IgD-negative memory B cell (primary cell): ENCODE measurements around the gene FBXO34. TPM values are rescaled to one million over a fixed set of nuclear protein-coding genes. Genes with fewer than 3 reads are reported as not detected.
"Not testable (repeated sequence)": the region's sequence is repeated elsewhere in the genome, so short reads cannot be mapped to it uniquely, and the experiment has no call there.

Experiments
- H3K27ac Mint-ChIP-seq, 3 donors: one replicate each; pipeline ENCODE4 v1.8.0; 2020 to 2022; ENCODE audit warnings: mild to moderate bottlenecking in 3 of 3, mixed read lengths in 3 of 3, moderate library complexity in 1 of 3
- H3K27me3 Mint-ChIP-seq: one replicate; pipeline ENCODE4 v1.8.0; 2021; ENCODE audit warnings: mixed read lengths
- H3K36me3 Mint-ChIP-seq: one replicate; pipeline ENCODE4 v1.8.0; 2020; ENCODE audit warnings: mild to moderate bottlenecking, mixed read lengths
- H3K4me1 Mint-ChIP-seq, 3 donors: one replicate each; pipeline ENCODE4 v1.8.0; 2020 to 2022; ENCODE audit warnings: mixed read lengths in 3 of 3, mild to moderate bottlenecking in 1 of 3
- H3K4me3 Mint-ChIP-seq, 4 donors: one replicate each; pipeline ENCODE4 v1.8.0; 2020 to 2022; ENCODE audit warnings: mild to moderate bottlenecking in 4 of 4, mixed read lengths in 4 of 4, moderate library complexity in 3 of 4
- H3K9me3 Mint-ChIP-seq, 3 donors: one replicate each; pipeline ENCODE4 v1.8.0; 2020 to 2021; ENCODE audit warnings: mixed read lengths in 3 of 3, mild to moderate bottlenecking in 1 of 3
- polyA plus RNA-seq: library from polyadenylated mRNA; unstranded; fragments of 300-500 nt; fragmentation: Illumina TruSeq; gene quantifications from one replicate; pipeline ENCODE4 v1.2.3, GENCODE V29; 2021

Gene FBXO34
- polyA plus RNA-seq, 1 donor from 2014 or later, result 23.7 TPM

- Mint-ChIP-seq H3K4me3 (no peak overlapping the region), H3K27me3 (no peaks in the 10 kb centered on the region), H3K27ac (no peak overlapping the region), H3K9me3 (no peaks in the 10 kb centered on the region), H3K4me1 (peaks cover 12 to 21% (median 17%) of the 10 kb centered on the region in 3 donors), H3K36me3 (peaks cover 2% of the 10 kb centered on the region)
Observed at GRCh38 chr14:55288439-55288838, 17.2 kb downstream of the FBXO34 start.

- Mint-ChIP-seq H3K36me3 (peaks cover 4% of the 10 kb centered on the region), H3K9me3 (no peaks in the 10 kb centered on the region), H3K4me1 (peaks cover 9 to 20% (median 16%) of the 10 kb centered on the region in 3 donors), H3K4me3 (no peak overlapping the region), H3K27ac (no peak overlapping the region), H3K27me3 (no peaks in the 10 kb centered on the region)
Observed at GRCh38 chr14:55291480-55292081, 20.4 kb downstream of the FBXO34 start.

- Mint-ChIP-seq H3K4me1 (peaks cover 16 to 24% (median 23%) of the 10 kb centered on the region in 3 donors), H3K4me3 (no peak overlapping the region), H3K27ac (peak overlapping the region in 1 of 3 donors; percentile 22), H3K9me3 (no peaks in the 10 kb centered on the region), H3K27me3 (no peaks in the 10 kb centered on the region), H3K36me3 (peaks cover 6% of the 10 kb centered on the region)
Observed at GRCh38 chr14:55294603-55295002, 23.4 kb downstream of the FBXO34 start.

GRCh38 chr14:55297611-55298499, 26.6 kb downstream of the FBXO34 start:
- Mint-ChIP-seq H3K4me1 (peaks cover 20 to 39% (median 33%) of the 10 kb centered on the region in 3 donors), H3K4me3 (no peak overlapping the region), H3K36me3 (peaks cover 9% of the 10 kb centered on the region), H3K27me3 (no peaks in the 10 kb centered on the region), H3K27ac (no peak overlapping the region), H3K9me3 (no peaks in the 10 kb centered on the region)

- Mint-ChIP-seq H3K36me3 (peaks cover 9% of the 10 kb centered on the region), H3K4me1 (peaks cover 25 to 44% (median 37%) of the 10 kb centered on the region in 3 donors), H3K27me3 (no peaks in the 10 kb centered on the region), H3K4me3 (no peak overlapping the region), H3K27ac (no peak overlapping the region), H3K9me3 (no peaks in the 10 kb centered on the region)
Observed at GRCh38 chr14:55298500-55298822, 27.2 kb downstream of the FBXO34 start.

- no peaks in the 10 kb centered on the region for H3K27me3 Mint-ChIP-seq
- H3K9me3 Mint-ChIP-seq, result no peaks in the 10 kb centered on the region
- no peak overlapping the region for H3K4me3 Mint-ChIP-seq
- H3K36me3 Mint-ChIP-seq, result peaks cover 7% of the 10 kb centered on the region
- H3K27ac Mint-ChIP-seq, result no peak overlapping the region
- H3K4me1 Mint-ChIP-seq, result peaks cover 30 to 50% (median 34%) of the 10 kb centered on the region in 3 donors
Observed at GRCh38 chr14:55301437-55302121, 30.4 kb downstream of the FBXO34 start.

GRCh38 chr14:55302367-55303124, 31.3 kb downstream of the FBXO34 start:
- peaks cover 29 to 45% (median 33%) of the 10 kb centered on the region in 3 donors for H3K4me1 Mint-ChIP-seq
- peaks cover 7% of the 10 kb centered on the region for H3K36me3 Mint-ChIP-seq
- H3K27me3 Mint-ChIP-seq, result no peaks in the 10 kb centered on the region
- H3K9me3 Mint-ChIP-seq, result no peaks in the 10 kb centered on the region
- H3K4me3 Mint-ChIP-seq, result no peak overlapping the region
- peak overlapping the region in 1 of 3 donors; percentile 59 for H3K27ac Mint-ChIP-seq

GRCh38 chr14:55303125-55303499, 31.9 kb downstream of the FBXO34 start:
- peaks cover 24 to 40% (median 29%) of the 10 kb centered on the region in 3 donors for H3K4me1 Mint-ChIP-seq
- no peaks in the 10 kb centered on the region for H3K9me3 Mint-ChIP-seq
- H3K36me3 Mint-ChIP-seq, result peaks cover 5% of the 10 kb centered on the region
- no peaks in the 10 kb centered on the region for H3K27me3 Mint-ChIP-seq
- no peak overlapping the region for H3K4me3 Mint-ChIP-seq
- peak overlapping the region in 1 of 3 donors; percentile 59 for H3K27ac Mint-ChIP-seq

- Mint-ChIP-seq H3K4me3 (no peak overlapping the region), H3K4me1 (peaks cover 22 to 38% (median 29%) of the 10 kb centered on the region in 3 donors)
Observed at GRCh38 chr14:55303691-55304145, 32.5 kb downstream of the FBXO34 start.

GRCh38 chr14:55306938-55307589, 35.8 kb downstream of the FBXO34 start:
- Mint-ChIP-seq H3K27me3 (no peaks in the 10 kb centered on the region), H3K36me3 (peaks cover 17% of the 10 kb centered on the region), H3K9me3 (peaks cover 5 to 8% (median 7%) of the 10 kb centered on the region in 3 donors), H3K27ac (no peak overlapping the region), H3K4me3 (no peak overlapping the region), H3K4me1 (peaks cover 16 to 25% (median 20%) of the 10 kb centered on the region in 3 donors)

More at GRCh38 chr14:55303691-55304145, 32.5 kb downstream of the FBXO34 start:
- Mint-ChIP-seq H3K9me3 (no peaks in the 10 kb centered on the region), H3K27me3 (no peaks in the 10 kb centered on the region), H3K27ac (no peak overlapping the region), H3K36me3 (peaks cover 3% of the 10 kb centered on the region)

- Mint-ChIP-seq H3K4me3 (no peak overlapping the region), H3K27me3 (no peaks in the 10 kb centered on the region), H3K9me3 (peaks cover 8 to 13% (median 10%) of the 10 kb centered on the region in 3 donors), H3K4me1 (peaks cover 3 to 8% (median 7%) of the 10 kb centered on the region in 3 donors), H3K27ac (no peak overlapping the region), H3K36me3 (peaks cover 24% of the 10 kb centered on the region)
Observed at GRCh38 chr14:55309154-55309553, 37.9 kb downstream of the FBXO34 start.

GRCh38 chr14:55309761-55310365, 38.6 kb downstream of the FBXO34 start:
- H3K36me3 Mint-ChIP-seq, result peaks cover 24% of the 10 kb centered on the region
- H3K27ac Mint-ChIP-seq, result peak overlapping the region in 1 of 3 donors; percentile 13
- no peaks in the 10 kb centered on the region for H3K27me3 Mint-ChIP-seq
- H3K4me3 Mint-ChIP-seq, result no peak overlapping the region
- H3K9me3 Mint-ChIP-seq, result peaks cover 8 to 13% (median 10%) of the 10 kb centered on the region in 3 donors
- peaks cover 3 to 7% (median 7%) of the 10 kb centered on the region in 3 donors for H3K4me1 Mint-ChIP-seq

GRCh38 chr14:55312379-55313030, 41.3 kb downstream of the FBXO34 start:
- not testable (repeated sequence) for H3K4me1 Mint-ChIP-seq, H3K4me3 Mint-ChIP-seq, H3K27me3 Mint-ChIP-seq
- H3K36me3 Mint-ChIP-seq, result peaks cover 24% of the 10 kb centered on the region
- H3K27ac Mint-ChIP-seq, result peak overlapping the region in 2 of 3 donors; percentile 27 to 36
- H3K9me3 Mint-ChIP-seq, result peaks cover 10 to 13% (median 12%) of the 10 kb centered on the region in 3 donors
